Measurements from ENCODE around the gene IFFO2.

IFFO2 gene

GRCh38 chr1:18859560-18859959 is 96.9 kb downstream of the IFFO2 start, which contains the start of gene TAS1R2:
TSS of gene TAS1R2 (minus strand) at chr1:18859660. CDS start at chr1:18859660, 0 bp downstream.
- in situ Hi-C loops (cut with MboI; ENCODE audit: low sequenced_read_pairs), result no loop called here

DNA sequence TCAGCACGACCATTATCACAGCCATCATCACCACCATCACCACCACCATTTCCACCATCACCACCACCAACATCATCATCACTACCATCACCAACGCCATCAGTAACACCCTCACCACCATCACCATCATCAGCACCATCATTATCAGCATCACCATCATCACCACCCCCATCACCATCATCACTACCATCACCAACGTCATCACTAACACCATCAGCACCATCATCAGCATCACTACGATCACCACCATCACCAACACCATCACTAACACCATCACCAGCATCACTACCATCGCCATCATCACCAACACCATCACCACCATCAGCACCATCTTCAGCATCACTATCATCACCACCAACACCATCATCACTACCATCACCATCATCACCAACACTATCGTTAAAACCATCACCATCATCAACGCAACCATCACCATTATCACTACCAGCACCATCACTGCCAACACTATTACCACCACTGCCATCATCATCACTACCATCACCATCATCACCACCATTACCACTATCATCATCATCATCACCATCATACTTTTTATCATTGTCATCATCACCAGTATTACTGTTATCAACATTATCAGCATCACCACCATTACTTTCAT is 98.3 kb downstream of the IFFO2 start:
- in situ Hi-C loops (cut with MboI; ENCODE audit: low sequenced_read_pairs), result no loop called here

DNA sequence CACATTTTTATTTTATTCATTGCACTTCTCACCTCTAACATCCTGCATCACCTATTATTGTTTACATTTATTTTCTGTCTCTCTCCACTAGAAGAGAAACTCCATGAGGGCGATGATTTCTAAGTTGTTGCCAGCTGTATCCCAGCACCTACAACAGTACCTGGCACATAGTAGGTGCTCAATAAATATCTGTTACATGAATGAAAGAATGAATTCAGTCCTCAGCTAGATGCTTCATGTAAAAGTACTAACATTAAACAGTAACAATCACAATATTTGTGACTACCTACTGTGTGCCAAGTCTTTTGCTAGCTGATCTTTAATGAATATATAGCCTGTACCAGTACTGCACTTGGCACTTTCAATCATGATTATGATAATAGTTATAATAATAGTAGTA is 100.0 kb downstream of the IFFO2 start:
- in situ Hi-C loops (cut with MboI; ENCODE audit: low sequenced_read_pairs), result no loop called here

- in situ Hi-C loops (cut with MboI; ENCODE audit: low sequenced_read_pairs), result no loop called here
Observed at GRCh38 chr1:18855573-18855972, 100.9 kb downstream of the IFFO2 start.

GRCh38 chr1:18854331-18855025 is 102.0 kb downstream of the IFFO2 start:
- in situ Hi-C loops (cut with MboI; ENCODE audit: low sequenced_read_pairs), result no loop called here
